ENCODE measurements around the gene ACSM4. TPM values are rescaled to one million over a fixed set of nuclear protein-coding genes. Genes with fewer than 3 reads are reported as not detected.
A peak's percentile ranks its signal among the peaks of the same experiment; 100 is the strongest.

The ACSM4 gene
- total and polyA plus RNA-seq, 12 donors, result not detected

- no peaks in the 10 kb centered on the region for H3K36me3 ChIP-seq (replicated peaks in 1 of 2)
- no peak overlapping the region for H3K4me3 ChIP-seq
- no peaks in the 10 kb centered on the region for H3K27me3 ChIP-seq
- peaks cover 0 to 5% (median 0%) of the 10 kb centered on the region in 3 donors for H3K9me3 ChIP-seq (replicated peaks in 1 of 3)
- intact Hi-C loops (cut with DNase I), result no loop called here
- TF ChIP-seq CTCF (IDR thresholded peaks at IDR 0.05), result no peak
- TF ChIP-seq POLR2A (IDR thresholded peaks at IDR 0.05), result no peak
- H3K27ac ChIP-seq, result no peak overlapping the region
- no peaks in the 10 kb centered on the region for H3K4me1 ChIP-seq (replicated peaks in 1 of 2)
- WGBS, 4 donors, result 34 to 62% (median 49%) methylated on average over 2 of the region's 2 CpGs
- DNase-seq, result no peak
These were observed 47.3 kb downstream of the ACSM4 start for GRCh38 chr12:7351177-7351576.

- H3K4me1 ChIP-seq (replicated peaks in 1 of 2), result no peaks in the 10 kb centered on the region
- intact Hi-C loops (cut with DNase I), result no loop called here
- H3K9me3 ChIP-seq (replicated peaks in 1 of 3), result peaks cover 0 to 5% (median 0%) of the 10 kb centered on the region in 3 donors
- no peak for TF ChIP-seq CTCF (IDR thresholded peaks at IDR 0.05)
- no peak overlapping the region for H3K4me3 ChIP-seq
- no peak for DNase-seq
- H3K27ac ChIP-seq, result no peak overlapping the region
- no peaks in the 10 kb centered on the region for H3K36me3 ChIP-seq (replicated peaks in 1 of 2)
- H3K27me3 ChIP-seq, result no peaks in the 10 kb centered on the region
These were observed 48.8 kb downstream of the ACSM4 start for GRCh38 chr12:7352661-7353060.

DNA sequence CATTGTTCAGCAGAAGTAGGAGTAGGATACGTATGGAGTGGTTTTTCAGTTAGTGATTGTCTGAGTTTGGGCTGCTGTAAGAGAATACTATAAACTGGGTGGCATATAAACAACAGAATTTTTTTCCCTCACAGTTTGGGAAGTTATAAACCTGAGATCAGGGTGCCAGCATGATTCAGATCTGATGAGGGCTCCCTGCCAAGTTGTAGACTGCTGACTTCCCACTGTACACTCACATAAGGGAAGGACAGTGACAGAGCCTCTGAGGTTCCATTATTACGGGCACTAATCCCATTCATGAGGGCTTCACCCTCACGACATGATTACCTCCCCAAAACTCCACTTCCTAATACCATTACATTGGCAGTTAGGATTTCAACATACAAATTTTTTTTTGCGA lies 50.7 kb downstream of the ACSM4 start:
- no peaks in the 10 kb centered on the region for H3K27me3 ChIP-seq
- WGBS, 4 donors, result 64 to 71% (median 70%) methylated on average over 4 of the region's 4 CpGs
- intact Hi-C loops (cut with DNase I), result no loop called here

DNA sequence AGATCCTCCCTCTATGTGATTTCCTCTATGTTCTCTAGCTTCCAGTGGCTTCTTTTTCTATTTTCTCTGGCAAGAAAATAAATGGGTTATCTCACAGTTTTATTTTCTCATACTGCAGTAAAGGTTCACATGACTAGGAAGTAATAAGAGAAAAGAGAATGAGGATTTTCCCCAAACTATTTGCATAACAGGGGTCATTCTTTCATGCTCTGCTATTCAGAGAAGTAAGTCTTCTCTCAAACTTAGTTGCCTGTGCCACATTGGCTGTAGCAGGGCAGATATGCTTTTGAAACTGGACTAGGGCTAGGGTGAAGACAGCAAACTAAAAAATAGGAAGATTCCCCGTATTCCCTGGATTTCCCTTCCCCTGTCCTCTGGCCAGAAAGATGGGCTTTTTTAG lies 57.4 kb downstream of the ACSM4 start:
- peaks cover 0 to 3% (median 0%) of the 10 kb centered on the region in 3 donors for H3K9me3 ChIP-seq (replicated peaks in 1 of 3)
- H3K36me3 ChIP-seq (replicated peaks in 1 of 2), result no peaks in the 10 kb centered on the region
- H3K4me3 ChIP-seq, result no peak overlapping the region
- intact Hi-C loops (cut with DNase I), result no loop called here
- 71 to 91% (median 85%) methylated on average over 1 of the region's 1 CpG for WGBS, 4 donors
- no peak for TF ChIP-seq POLR2A (IDR thresholded peaks at IDR 0.05)
- no peaks in the 10 kb centered on the region for H3K4me1 ChIP-seq (replicated peaks in 1 of 2)
- DNase-seq, result no peak
- no peaks in the 10 kb centered on the region for H3K27me3 ChIP-seq
- no peak overlapping the region for H3K27ac ChIP-seq

More for the DNA sequence above, 50.7 kb downstream of the ACSM4 start:
- Histone ChIP-seq H3K4me1 (replicated peaks in 1 of 2) (no peaks in the 10 kb centered on the region), H3K9me3 (replicated peaks in 1 of 3) (peaks cover 0 to 5% (median 0%) of the 10 kb centered on the region in 3 donors), H3K36me3 (replicated peaks in 1 of 2) (no peaks in the 10 kb centered on the region), H3K4me3 (no peak overlapping the region), H3K27ac (no peak overlapping the region)
- no peak for TF ChIP-seq POLR2A (IDR thresholded peaks at IDR 0.05)
- no peak for TF ChIP-seq CTCF (IDR thresholded peaks at IDR 0.05)
- DNase-seq, result peak in 6 of 7 donors; percentile 15 to 40 (median 28)

GRCh38 chr12:7362734-7363133 lies 58.9 kb downstream of the ACSM4 start:
- no peaks in the 10 kb centered on the region for H3K36me3 ChIP-seq (replicated peaks in 1 of 2)
- no peak for TF ChIP-seq POLR2A (IDR thresholded peaks at IDR 0.05)
- TF ChIP-seq CTCF (IDR thresholded peaks at IDR 0.05), result no peak
- no peak for DNase-seq
- 67 to 75% (median 70%) methylated on average over 3 of the region's 3 CpGs for WGBS, 4 donors
- peaks cover 0 to 3% (median 0%) of the 10 kb centered on the region in 3 donors for H3K9me3 ChIP-seq (replicated peaks in 1 of 3)
- H3K4me3 ChIP-seq, result no peak overlapping the region
- H3K27me3 ChIP-seq, result no peaks in the 10 kb centered on the region
- intact Hi-C loops (cut with DNase I), result no loop called here
- H3K4me1 ChIP-seq (replicated peaks in 1 of 2), result no peaks in the 10 kb centered on the region
- no peak overlapping the region for H3K27ac ChIP-seq
